Left colon (tissue), 2 donors: ENCODE results near the gene MAD1L1. TPM values are rescaled to one million over a fixed set of nuclear protein-coding genes. Genes with fewer than 3 reads are reported as not detected.
"Not testable (repeated sequence)": the region's sequence is repeated elsewhere in the genome, so short reads cannot be mapped to it uniquely, and the experiment has no call there.

ENCODE experiments used
- ATAC-seq: fragments of 200-7000 bp; cut with Tn5 transposase; one replicate; pipeline ENCODE4 v1.9.1; 2020; ENCODE audit warnings: mild to moderate bottlenecking, moderate library complexity
- DNase-seq, 2 donors: peaks; one replicate each; pipeline ENCODE4 v3.0.0-alpha.2; 2020
- intact Hi-C, 2 donors: fragments of 100-400 bp; cut with DNase I in 1 of 2; cut with micrococcal nuclease in 1 of 2; formaldehyde crosslinking; loops; one replicate each; pipeline versions ENCODE4 v1.11.2 to v1.14.0; 2022; cut with DNase I, micrococcal nuclease
- total RNA-seq, 2 donors: library from RNA; stranded (reverse); fragmentation: NEBNext Ultra II Directional; extraction: Animal tissue kit (Norgen Biotek cat#: 25700); gene quantifications; one replicate each; pipeline ENCODE4 v1.2.1, GENCODE V29; 2021
- donor health status: DM: no; HTN: no; CAD: no.
- donor health status: DM: yes; HTN: yes; CAD: no.

The MAD1L1 gene
- total RNA-seq, 2 donors from 2014 or later: 22.1 to 28.2 TPM

GRCh38 chr7:1875392-1876199 lies 357.1 kb downstream of the MAD1L1 start:
- DNase-seq (peak; percentile 59 to 69), ATAC-seq (peak; percentile 99)
- intact Hi-C loops: not testable (repeated sequence)

GRCh38 chr7:1874590-1875391 lies 358.0 kb downstream of the MAD1L1 start:
- ATAC-seq: peak; percentile 75
- peak; percentile 32 to 40 for DNase-seq

GRCh38 chr7:1873857-1874589 lies 358.7 kb downstream of the MAD1L1 start:
- DNase-seq: no peak
- ATAC-seq: no peak
- intact Hi-C loops: no loop called here

More at GRCh38 chr7:1874590-1875391, 358.0 kb downstream of the MAD1L1 start:
- intact Hi-C loops: not testable (repeated sequence)

- intact Hi-C loops: no loop called here
- DNase-seq: no peak
Measured at GRCh38 chr7:1873421-1873820, 359.3 kb downstream of the MAD1L1 start.

GRCh38 chr7:1873070-1873405 lies 359.7 kb downstream of the MAD1L1 start:
- intact Hi-C loops: no loop called here
- no peak for ATAC-seq
- DNase-seq: no peak

More at GRCh38 chr7:1873421-1873820, 359.3 kb downstream of the MAD1L1 start:
- ATAC-seq: no peak

GRCh38 chr7:1872191-1873069 lies 360.3 kb downstream of the MAD1L1 start:
- ATAC-seq (no peak), DNase-seq (no peak)
- intact Hi-C loops: no loop called here

GRCh38 chr7:1869452-1870130 lies 363.2 kb downstream of the MAD1L1 start:
- intact Hi-C loops: no loop called here
- ATAC-seq: no peak

GRCh38 chr7:1868516-1869165 lies 364.1 kb downstream of the MAD1L1 start:
- ATAC-seq: no peak
- intact Hi-C loops: no loop called here
- DNase-seq: no peak

More at GRCh38 chr7:1869452-1870130, 363.2 kb downstream of the MAD1L1 start:
- no peak for DNase-seq

- ATAC-seq: no peak
- intact Hi-C loops: no loop called here
- no peak for DNase-seq
Measured at GRCh38 chr7:1867370-1868260, 365.1 kb downstream of the MAD1L1 start.

- intact Hi-C loops: no loop called here
- ATAC-seq (no peak), DNase-seq (no peak)
Measured at GRCh38 chr7:1866601-1867000, 366.1 kb downstream of the MAD1L1 start.

- intact Hi-C loops: no loop called here
- ATAC-seq (no peak), DNase-seq (no peak)
Measured at GRCh38 chr7:1865571-1866255, 367.0 kb downstream of the MAD1L1 start.

GRCh38 chr7:1865000-1865555 lies 367.7 kb downstream of the MAD1L1 start:
- DNase-seq: no peak
- intact Hi-C loops: no loop called here
- no peak for ATAC-seq

GRCh38 chr7:1864161-1864940 lies 368.4 kb downstream of the MAD1L1 start:
- no peak for DNase-seq
- no peak for ATAC-seq
- intact Hi-C loops: no loop called here

- intact Hi-C loops: no loop called here
- DNase-seq (no peak), ATAC-seq (no peak)
Measured at GRCh38 chr7:1863091-1863900, 369.4 kb downstream of the MAD1L1 start.
